H1 (cell line): ENCODE data around the gene ETV4.

Experiments
- EP300 ChIP-seq, 2 experiments: IDR thresholded peaks; 1 replicate in 1 of 2; 2 replicates in 1 of 2; pipeline ENCODE4 v1.6.1; 2011 to 2012; ENCODE audit warnings: low read depth in 2 of 2, low read length in 2 of 2, mild to moderate bottlenecking in 2 of 2, borderline replicate concordance in 1 of 2, inconsistent platforms in 1 of 2, moderate library complexity in 1 of 2
- KDM1A ChIP-seq: fragments of 200-600, 300-600 bp; sonication (generic); IDR thresholded peaks from 2 replicates; pipeline ENCODE4 v1.7.1; 2016; ENCODE audit warnings: mild to moderate bottlenecking, low read length, borderline replicate concordance
- TF ChIP-seq, protein P1 (sequence below), 3 experiments: IDR thresholded peaks; 1 replicate in 2 of 3; 2 replicates in 1 of 3; pipeline versions ENCODE4 v1.5.1 to v1.6.1; 2011; ENCODE audit warnings: low read length in 3 of 3, mild to moderate bottlenecking in 3 of 3, inconsistent platforms in 2 of 3, low read depth in 1 of 3, moderate library complexity in 1 of 3; ENCODE audit not compliant: insufficient read depth in 1 of 3; ENCODE audit errors: control extremely low read depth in 1 of 3

DNA sequence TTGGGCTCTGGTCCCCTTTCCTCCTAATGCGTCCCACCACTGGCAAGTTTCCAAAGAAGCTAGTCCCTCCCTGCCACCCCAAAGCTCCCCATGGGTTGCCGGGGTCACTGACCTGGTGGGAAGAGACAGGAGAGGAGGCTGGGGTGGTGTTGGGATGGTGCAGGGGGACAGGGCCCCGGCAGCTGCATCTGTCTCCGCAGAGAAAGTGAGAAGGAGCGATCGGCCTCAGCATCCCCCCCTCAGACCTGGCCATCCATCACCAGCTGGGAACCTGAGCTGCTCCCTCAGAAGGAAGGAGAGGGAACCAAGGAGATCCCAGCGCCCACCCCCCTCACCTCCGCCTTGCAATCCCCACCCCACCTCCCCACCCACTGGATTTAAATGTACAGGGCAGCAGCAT is 3.3 kb downstream of the ETV4 start:
- TF ChIP-seq KDM1A (no peak), EP300 (IDR thresholded peaks at IDR 0.05; ENCODE audit: borderline replicate concordance in 1 of 2, low read depth in 2 of 2, low read length in 2 of 2) (no peak)
- TF ChIP-seq, protein P1, sequence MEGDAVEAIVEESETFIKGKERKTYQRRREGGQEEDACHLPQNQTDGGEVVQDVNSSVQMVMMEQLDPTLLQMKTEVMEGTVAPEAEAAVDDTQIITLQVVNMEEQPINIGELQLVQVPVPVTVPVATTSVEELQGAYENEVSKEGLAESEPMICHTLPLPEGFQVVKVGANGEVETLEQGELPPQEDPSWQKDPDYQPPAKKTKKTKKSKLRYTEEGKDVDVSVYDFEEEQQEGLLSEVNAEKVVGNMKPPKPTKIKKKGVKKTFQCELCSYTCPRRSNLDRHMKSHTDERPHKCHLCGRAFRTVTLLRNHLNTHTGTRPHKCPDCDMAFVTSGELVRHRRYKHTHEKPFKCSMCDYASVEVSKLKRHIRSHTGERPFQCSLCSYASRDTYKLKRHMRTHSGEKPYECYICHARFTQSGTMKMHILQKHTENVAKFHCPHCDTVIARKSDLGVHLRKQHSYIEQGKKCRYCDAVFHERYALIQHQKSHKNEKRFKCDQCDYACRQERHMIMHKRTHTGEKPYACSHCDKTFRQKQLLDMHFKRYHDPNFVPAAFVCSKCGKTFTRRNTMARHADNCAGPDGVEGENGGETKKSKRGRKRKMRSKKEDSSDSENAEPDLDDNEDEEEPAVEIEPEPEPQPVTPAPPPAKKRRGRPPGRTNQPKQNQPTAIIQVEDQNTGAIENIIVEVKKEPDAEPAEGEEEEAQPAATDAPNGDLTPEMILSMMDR (IDR thresholded peaks at IDR 0.05; ENCODE audit: control extremely low read depth in 1 of 3, insufficient read depth in 1 of 3, low read depth in 1 of 3, low read length in 3 of 3): no peak
